ENCODE data around the gene SOX5. TPM values are rescaled to one million over a fixed set of nuclear protein-coding genes. Genes with fewer than 3 reads are reported as not detected.

SOX5 gene
- total RNA-seq, 4 donors from 2014 or later = 13.2 to 32.4 (median 23.3) TPM

- Histone ChIP-seq H3K36me3 (no peaks in the 10 kb centered on the region), H3K4me1 (no peaks in the 10 kb centered on the region), H3K27me3 (no peaks in the 10 kb centered on the region), H3K9me3 (no peaks in the 10 kb centered on the region), H3K27ac (no peak overlapping the region), H3K4me3 (replicated peaks in 1 of 3) (no peak overlapping the region)
- WGBS, 2 donors = 64 to 67% methylated on average over 2 of the region's 2 CpGs
- no peak for TF ChIP-seq POLR2A (IDR thresholded peaks at IDR 0.05)
- TF ChIP-seq CTCF (IDR thresholded peaks at IDR 0.05) = no peak
- intact Hi-C loops (cut with DNase I) = no loop called here
- no peak for DNase-seq
Measured at GRCh38 chr12:23484238-23484637, 465.2 kb downstream of the SOX5 start.

- DNase-seq = no peak
- TF ChIP-seq POLR2A (IDR thresholded peaks at IDR 0.05) (no peak), CTCF (IDR thresholded peaks at IDR 0.05) (no peak)
- WGBS, 2 donors = 77 to 85% methylated on average over 1 of the region's 1 CpG
Measured at GRCh38 chr12:23482571-23482970, 466.9 kb downstream of the SOX5 start.

More at GRCh38 chr12:23482571-23482970, 466.9 kb downstream of the SOX5 start:
- intact Hi-C loops (cut with DNase I) = no loop called here
- no peak overlapping the region for H3K27ac ChIP-seq
- H3K27me3 ChIP-seq = no peaks in the 10 kb centered on the region
- no peak overlapping the region for H3K4me3 ChIP-seq (replicated peaks in 1 of 3)
- H3K36me3 ChIP-seq = no peaks in the 10 kb centered on the region
- no peaks in the 10 kb centered on the region for H3K9me3 ChIP-seq
- H3K4me1 ChIP-seq = no peaks in the 10 kb centered on the region
